Measurements from ENCODE around the gene SPPL2B. TPM values are rescaled to one million over a fixed set of nuclear protein-coding genes. Genes with fewer than 3 reads are reported as not detected.

The SPPL2B gene
- total and polyA plus RNA-seq, 4 donors: 9.5 to 34.6 (median 21.4) TPM

DNA sequence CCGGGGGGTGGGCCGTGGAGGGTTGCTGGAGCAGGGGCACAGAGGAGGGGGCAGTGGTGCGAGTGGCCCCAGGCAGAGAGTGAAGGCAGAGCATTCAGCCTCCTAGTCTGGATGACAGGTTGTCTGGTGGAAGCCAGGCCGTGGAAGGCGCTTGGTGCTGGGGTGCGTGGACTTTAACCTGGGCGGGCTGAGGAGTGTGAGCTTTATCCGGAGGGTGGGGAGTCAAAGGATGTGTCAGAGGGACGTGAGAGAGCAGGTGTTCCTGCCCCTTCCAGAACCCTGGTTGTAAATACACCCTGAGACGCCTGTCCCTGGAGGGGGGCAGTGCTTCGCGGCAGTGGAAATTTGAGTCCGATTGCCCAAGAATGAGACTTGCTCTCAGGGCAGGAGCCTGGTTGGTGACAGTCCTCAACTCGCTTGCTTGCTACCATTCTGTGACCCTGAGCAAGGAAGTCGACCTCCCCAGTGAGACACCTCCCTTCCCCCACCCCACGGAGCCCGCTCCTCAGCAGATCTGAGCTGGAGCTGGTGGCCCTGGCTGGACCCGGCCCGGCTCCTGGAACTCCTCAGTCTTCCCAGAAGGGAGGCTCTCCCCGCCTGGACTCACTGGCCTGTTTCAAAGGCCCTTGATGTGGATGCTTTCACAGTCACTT, 2.3 kb downstream of the SPPL2B start:
- Histone ChIP-seq H3K9ac (ENCODE audit: low read depth in 1 of 2, low read length in 2 of 2) (no peak overlapping the region), H3K4me3 (ENCODE audit: low read depth in 1 of 3, low read length in 3 of 3) (no peak overlapping the region), H3K27me3 (ENCODE audit: control insufficient read depth in 4 of 4, insufficient read depth in 4 of 4, low read length in 3 of 4) (no peaks in the 10 kb centered on the region), H3K9me3 (ENCODE audit: control insufficient read depth in 4 of 4, low read length in 3 of 4) (no peaks in the 10 kb centered on the region), H3K4me1 (ENCODE audit: control insufficient read depth in 4 of 4, insufficient read depth in 4 of 4, low read length in 3 of 4) (peaks cover 16 to 40% (median 33%) of the 10 kb centered on the region in 4 donors), H3K27ac (ENCODE audit: low read depth in 1 of 2, low read length in 2 of 2) (peak overlapping the region in 1 of 2 donors; percentile 7), H3K36me3 (ENCODE audit: control insufficient read depth in 4 of 4, insufficient read depth in 3 of 4, low read depth in 1 of 4, low read length in 3 of 4) (no peaks in the 10 kb centered on the region)
- DNase-seq (ENCODE audit: low spot score): no peak
- TF ChIP-seq RXRA (IDR thresholded peaks at IDR 0.05) (no peak), HNF4A (conservative IDR thresholded peaks at IDR 0.05) (peak; percentile 76 to 77), HNF4G (IDR thresholded peaks at IDR 0.05) (peak; percentile 40), SP1 (IDR thresholded peaks at IDR 0.05) (peak; percentile 40)
- 50% methylated on average over 20 of the region's 20 CpGs for WGBS

GRCh38 chr19:2331601-2332246, 3.2 kb downstream of the SPPL2B start:
- H3K4me1 ChIP-seq (ENCODE audit: control insufficient read depth in 4 of 4, insufficient read depth in 4 of 4, low read length in 3 of 4): peaks cover 16 to 39% (median 32%) of the 10 kb centered on the region in 4 donors
- no peaks in the 10 kb centered on the region for H3K9me3 ChIP-seq (ENCODE audit: control insufficient read depth in 4 of 4, low read length in 3 of 4)
- H3K9ac ChIP-seq (ENCODE audit: low read depth in 1 of 2, low read length in 2 of 2): no peak overlapping the region
- no peak overlapping the region for H3K4me3 ChIP-seq (ENCODE audit: low read depth in 1 of 3, low read length in 3 of 3)
- H3K36me3 ChIP-seq (ENCODE audit: control insufficient read depth in 4 of 4, insufficient read depth in 3 of 4, low read depth in 1 of 4, low read length in 3 of 4): no peaks in the 10 kb centered on the region
- no peaks in the 10 kb centered on the region for H3K27me3 ChIP-seq (ENCODE audit: control insufficient read depth in 4 of 4, insufficient read depth in 4 of 4, low read length in 3 of 4)
- WGBS: 82% methylated on average over 12 of the region's 12 CpGs
- no peak overlapping the region for H3K27ac ChIP-seq (ENCODE audit: low read depth in 1 of 2, low read length in 2 of 2)
- TF ChIP-seq, protein P1, sequence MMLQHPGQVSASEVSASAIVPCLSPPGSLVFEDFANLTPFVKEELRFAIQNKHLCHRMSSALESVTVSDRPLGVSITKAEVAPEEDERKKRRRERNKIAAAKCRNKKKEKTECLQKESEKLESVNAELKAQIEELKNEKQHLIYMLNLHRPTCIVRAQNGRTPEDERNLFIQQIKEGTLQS (IDR thresholded peaks at IDR 0.05): no peak
- TF ChIP-seq EGR1 (IDR thresholded peaks at IDR 0.05; ENCODE audit: low read depth in 2 of 2) (no peak), FOXA1 (IDR thresholded peaks at IDR 0.05) (no peak), JUND (IDR thresholded peaks at IDR 0.05) (no peak), SP1 (IDR thresholded peaks at IDR 0.05) (no peak), NR2F2 (IDR thresholded peaks at IDR 0.05) (no peak), GABPA (IDR thresholded peaks at IDR 0.05 in 1 of 2, conservative IDR thresholded peaks at IDR 0.05 in 1 of 2) (no peak), TAF1 (conservative IDR thresholded peaks at IDR 0.05) (no peak), HNF4A (conservative IDR thresholded peaks at IDR 0.05) (no peak), HNF4G (IDR thresholded peaks at IDR 0.05) (no peak)
- TF ChIP-seq, protein P2, sequence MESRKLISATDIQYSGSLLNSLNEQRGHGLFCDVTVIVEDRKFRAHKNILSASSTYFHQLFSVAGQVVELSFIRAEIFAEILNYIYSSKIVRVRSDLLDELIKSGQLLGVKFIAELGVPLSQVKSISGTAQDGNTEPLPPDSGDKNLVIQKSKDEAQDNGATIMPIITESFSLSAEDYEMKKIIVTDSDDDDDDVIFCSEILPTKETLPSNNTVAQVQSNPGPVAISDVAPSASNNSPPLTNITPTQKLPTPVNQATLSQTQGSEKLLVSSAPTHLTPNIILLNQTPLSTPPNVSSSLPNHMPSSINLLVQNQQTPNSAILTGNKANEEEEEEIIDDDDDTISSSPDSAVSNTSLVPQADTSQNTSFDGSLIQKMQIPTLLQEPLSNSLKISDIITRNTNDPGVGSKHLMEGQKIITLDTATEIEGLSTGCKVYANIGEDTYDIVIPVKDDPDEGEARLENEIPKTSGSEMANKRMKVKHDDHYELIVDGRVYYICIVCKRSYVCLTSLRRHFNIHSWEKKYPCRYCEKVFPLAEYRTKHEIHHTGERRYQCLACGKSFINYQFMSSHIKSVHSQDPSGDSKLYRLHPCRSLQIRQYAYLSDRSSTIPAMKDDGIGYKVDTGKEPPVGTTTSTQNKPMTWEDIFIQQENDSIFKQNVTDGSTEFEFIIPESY (IDR thresholded peaks at IDR 0.05): no peak
- TF ChIP-seq, protein P3, sequence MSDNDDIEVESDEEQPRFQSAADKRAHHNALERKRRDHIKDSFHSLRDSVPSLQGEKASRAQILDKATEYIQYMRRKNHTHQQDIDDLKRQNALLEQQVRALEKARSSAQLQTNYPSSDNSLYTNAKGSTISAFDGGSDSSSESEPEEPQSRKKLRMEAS (IDR thresholded peaks at IDR 0.05): no peak
- TF ChIP-seq, protein P4, sequence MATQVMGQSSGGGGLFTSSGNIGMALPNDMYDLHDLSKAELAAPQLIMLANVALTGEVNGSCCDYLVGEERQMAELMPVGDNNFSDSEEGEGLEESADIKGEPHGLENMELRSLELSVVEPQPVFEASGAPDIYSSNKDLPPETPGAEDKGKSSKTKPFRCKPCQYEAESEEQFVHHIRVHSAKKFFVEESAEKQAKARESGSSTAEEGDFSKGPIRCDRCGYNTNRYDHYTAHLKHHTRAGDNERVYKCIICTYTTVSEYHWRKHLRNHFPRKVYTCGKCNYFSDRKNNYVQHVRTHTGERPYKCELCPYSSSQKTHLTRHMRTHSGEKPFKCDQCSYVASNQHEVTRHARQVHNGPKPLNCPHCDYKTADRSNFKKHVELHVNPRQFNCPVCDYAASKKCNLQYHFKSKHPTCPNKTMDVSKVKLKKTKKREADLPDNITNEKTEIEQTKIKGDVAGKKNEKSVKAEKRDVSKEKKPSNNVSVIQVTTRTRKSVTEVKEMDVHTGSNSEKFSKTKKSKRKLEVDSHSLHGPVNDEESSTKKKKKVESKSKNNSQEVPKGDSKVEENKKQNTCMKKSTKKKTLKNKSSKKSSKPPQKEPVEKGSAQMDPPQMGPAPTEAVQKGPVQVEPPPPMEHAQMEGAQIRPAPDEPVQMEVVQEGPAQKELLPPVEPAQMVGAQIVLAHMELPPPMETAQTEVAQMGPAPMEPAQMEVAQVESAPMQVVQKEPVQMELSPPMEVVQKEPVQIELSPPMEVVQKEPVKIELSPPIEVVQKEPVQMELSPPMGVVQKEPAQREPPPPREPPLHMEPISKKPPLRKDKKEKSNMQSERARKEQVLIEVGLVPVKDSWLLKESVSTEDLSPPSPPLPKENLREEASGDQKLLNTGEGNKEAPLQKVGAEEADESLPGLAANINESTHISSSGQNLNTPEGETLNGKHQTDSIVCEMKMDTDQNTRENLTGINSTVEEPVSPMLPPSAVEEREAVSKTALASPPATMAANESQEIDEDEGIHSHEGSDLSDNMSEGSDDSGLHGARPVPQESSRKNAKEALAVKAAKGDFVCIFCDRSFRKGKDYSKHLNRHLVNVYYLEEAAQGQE (IDR thresholded peaks at IDR 0.05): no peak
- TF ChIP-seq, protein P5, sequence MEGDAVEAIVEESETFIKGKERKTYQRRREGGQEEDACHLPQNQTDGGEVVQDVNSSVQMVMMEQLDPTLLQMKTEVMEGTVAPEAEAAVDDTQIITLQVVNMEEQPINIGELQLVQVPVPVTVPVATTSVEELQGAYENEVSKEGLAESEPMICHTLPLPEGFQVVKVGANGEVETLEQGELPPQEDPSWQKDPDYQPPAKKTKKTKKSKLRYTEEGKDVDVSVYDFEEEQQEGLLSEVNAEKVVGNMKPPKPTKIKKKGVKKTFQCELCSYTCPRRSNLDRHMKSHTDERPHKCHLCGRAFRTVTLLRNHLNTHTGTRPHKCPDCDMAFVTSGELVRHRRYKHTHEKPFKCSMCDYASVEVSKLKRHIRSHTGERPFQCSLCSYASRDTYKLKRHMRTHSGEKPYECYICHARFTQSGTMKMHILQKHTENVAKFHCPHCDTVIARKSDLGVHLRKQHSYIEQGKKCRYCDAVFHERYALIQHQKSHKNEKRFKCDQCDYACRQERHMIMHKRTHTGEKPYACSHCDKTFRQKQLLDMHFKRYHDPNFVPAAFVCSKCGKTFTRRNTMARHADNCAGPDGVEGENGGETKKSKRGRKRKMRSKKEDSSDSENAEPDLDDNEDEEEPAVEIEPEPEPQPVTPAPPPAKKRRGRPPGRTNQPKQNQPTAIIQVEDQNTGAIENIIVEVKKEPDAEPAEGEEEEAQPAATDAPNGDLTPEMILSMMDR (IDR thresholded peaks at IDR 0.05; ENCODE audit: low read depth, low read length, missing input control): no peak
- DNase-seq (ENCODE audit: low spot score): no peak

Data from liver (tissue), 9 donors.